ENCODE data around the gene ST3GAL6.

The ST3GAL6 gene

DNA sequence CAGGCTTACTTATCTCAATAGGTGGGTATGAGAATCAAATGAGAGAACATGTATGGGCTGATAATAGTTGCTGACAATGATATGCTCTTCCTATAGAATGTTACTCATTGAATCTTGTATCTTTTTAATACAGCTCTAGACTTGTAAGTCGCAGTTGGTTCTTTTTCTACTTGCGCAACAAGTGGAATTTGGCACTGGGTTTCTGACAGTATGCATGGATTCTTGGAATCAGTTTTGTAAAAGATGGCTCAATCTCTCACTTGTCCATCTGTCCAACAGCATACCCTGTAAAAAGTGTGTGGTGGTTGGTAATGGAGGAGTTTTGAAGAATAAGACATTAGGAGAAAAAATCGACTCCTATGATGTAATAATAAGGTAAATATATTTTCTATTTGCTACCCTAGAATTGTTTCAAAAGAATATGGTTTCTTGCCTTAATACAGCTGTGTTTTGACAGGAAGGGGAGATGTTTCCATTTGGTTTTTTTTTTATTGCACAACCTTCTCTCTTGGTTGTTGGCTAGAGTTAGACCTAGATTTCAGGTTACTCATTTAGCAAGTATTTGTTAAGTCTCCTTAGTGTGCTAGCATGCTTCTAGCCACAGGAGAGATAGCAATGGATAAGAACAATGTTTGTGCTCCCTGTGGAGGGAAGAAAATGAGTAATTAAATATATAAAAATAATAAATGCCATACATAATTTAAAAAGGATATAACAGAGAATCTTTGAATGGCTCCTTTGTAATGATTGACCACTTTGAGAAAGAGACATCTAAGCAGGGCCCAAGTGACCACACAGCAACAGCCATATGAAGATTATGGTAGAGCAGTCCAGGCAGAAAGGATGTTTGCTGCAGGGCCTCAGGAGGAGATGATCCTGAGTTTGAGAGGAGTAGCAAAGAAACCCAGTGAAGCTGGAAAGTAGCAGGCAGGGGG, 21.8 kb downstream of the ST3GAL6 start:
- no peaks in the 10 kb centered on the region for H3K36me3 ChIP-seq (ENCODE audit: control insufficient read depth, insufficient read depth, low read length)
- no peak overlapping the region for H2AFZ ChIP-seq
- H3K9ac ChIP-seq: no peak overlapping the region
- no peak overlapping the region for H3K4me2 ChIP-seq (ENCODE audit: low read length)
- no peaks in the 10 kb centered on the region for H3K4me1 ChIP-seq
- H3K9me3 ChIP-seq (ENCODE audit: control insufficient read depth, low read length): no peaks in the 10 kb centered on the region
- H3K27ac ChIP-seq: no peak overlapping the region
- TF ChIP-seq, protein P1, sequence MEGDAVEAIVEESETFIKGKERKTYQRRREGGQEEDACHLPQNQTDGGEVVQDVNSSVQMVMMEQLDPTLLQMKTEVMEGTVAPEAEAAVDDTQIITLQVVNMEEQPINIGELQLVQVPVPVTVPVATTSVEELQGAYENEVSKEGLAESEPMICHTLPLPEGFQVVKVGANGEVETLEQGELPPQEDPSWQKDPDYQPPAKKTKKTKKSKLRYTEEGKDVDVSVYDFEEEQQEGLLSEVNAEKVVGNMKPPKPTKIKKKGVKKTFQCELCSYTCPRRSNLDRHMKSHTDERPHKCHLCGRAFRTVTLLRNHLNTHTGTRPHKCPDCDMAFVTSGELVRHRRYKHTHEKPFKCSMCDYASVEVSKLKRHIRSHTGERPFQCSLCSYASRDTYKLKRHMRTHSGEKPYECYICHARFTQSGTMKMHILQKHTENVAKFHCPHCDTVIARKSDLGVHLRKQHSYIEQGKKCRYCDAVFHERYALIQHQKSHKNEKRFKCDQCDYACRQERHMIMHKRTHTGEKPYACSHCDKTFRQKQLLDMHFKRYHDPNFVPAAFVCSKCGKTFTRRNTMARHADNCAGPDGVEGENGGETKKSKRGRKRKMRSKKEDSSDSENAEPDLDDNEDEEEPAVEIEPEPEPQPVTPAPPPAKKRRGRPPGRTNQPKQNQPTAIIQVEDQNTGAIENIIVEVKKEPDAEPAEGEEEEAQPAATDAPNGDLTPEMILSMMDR (IDR thresholded peaks at IDR 0.05): no peak
- no peaks in the 10 kb centered on the region for H3K27me3 ChIP-seq (ENCODE audit: control insufficient read depth, insufficient read depth, low read length)
- no peaks in the 10 kb centered on the region for H3K79me2 ChIP-seq
- no peak overlapping the region for H3K4me3 ChIP-seq (ENCODE audit: low read depth, low read length)

DNA sequence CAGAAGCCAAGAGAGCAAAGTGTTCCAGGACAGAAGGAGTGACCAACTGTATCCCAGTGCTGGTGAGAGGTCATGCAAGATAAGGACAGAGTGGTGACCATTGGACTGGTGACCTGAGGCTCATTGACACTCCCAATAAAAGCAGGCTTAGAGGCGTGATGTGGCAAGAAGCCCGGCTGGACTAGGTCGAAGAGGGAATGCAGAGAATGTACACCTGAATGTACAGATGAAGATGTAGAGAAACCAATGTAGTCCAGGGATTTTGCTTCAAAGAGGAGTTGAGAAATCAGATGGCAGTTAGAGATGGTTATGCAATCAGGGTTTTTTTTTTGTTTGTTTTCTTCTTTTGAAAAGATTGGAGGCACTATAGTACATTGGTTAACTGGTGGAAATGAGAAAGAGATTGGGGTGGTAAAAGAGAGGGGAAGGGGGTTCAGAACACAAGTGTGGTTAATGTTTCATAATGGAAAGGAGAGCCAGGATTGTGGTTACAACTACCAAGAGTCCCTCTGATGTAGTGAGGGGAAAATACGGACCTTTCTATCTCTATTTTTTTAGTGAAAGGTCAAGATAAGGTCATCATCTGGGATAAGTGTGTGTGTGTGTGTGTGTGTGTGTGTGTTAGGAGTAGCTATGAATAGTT, 23.3 kb downstream of the ST3GAL6 start:
- no peaks in the 10 kb centered on the region for H3K36me3 ChIP-seq (ENCODE audit: control insufficient read depth, insufficient read depth, low read length)
- H3K4me3 ChIP-seq (ENCODE audit: low read depth, low read length): no peak overlapping the region
- no peak overlapping the region for H3K9ac ChIP-seq
- no peak overlapping the region for H3K4me2 ChIP-seq (ENCODE audit: low read length)
- TF ChIP-seq, protein P1 (IDR thresholded peaks at IDR 0.05): no peak
- no peak overlapping the region for H2AFZ ChIP-seq
- H3K4me1 ChIP-seq: no peaks in the 10 kb centered on the region
- H3K27me3 ChIP-seq (ENCODE audit: control insufficient read depth, insufficient read depth, low read length): no peaks in the 10 kb centered on the region
- H3K79me2 ChIP-seq: no peaks in the 10 kb centered on the region
- H3K27ac ChIP-seq: no peak overlapping the region
- H3K9me3 ChIP-seq (ENCODE audit: control insufficient read depth, low read length): no peaks in the 10 kb centered on the region

GRCh38 chr3:98787181-98787580, 24.0 kb downstream of the ST3GAL6 start:
- TF ChIP-seq, protein P1 (IDR thresholded peaks at IDR 0.05): no peak
- no peak overlapping the region for H2AFZ ChIP-seq
- H3K9me3 ChIP-seq (ENCODE audit: control insufficient read depth, low read length): no peaks in the 10 kb centered on the region
- no peak overlapping the region for H3K4me3 ChIP-seq (ENCODE audit: low read depth, low read length)
- H3K27me3 ChIP-seq (ENCODE audit: control insufficient read depth, insufficient read depth, low read length): no peaks in the 10 kb centered on the region
- no peak overlapping the region for H3K9ac ChIP-seq
- H3K36me3 ChIP-seq (ENCODE audit: control insufficient read depth, insufficient read depth, low read length): no peaks in the 10 kb centered on the region
- no peak overlapping the region for H3K27ac ChIP-seq
- H3K4me1 ChIP-seq: no peaks in the 10 kb centered on the region
- no peak overlapping the region for H3K4me2 ChIP-seq (ENCODE audit: low read length)
- no peaks in the 10 kb centered on the region for H3K79me2 ChIP-seq

GRCh38 chr3:98788651-98789050, 25.5 kb downstream of the ST3GAL6 start:
- Histone ChIP-seq H3K4me1 (no peaks in the 10 kb centered on the region), H3K4me2 (ENCODE audit: low read length) (no peak overlapping the region), H3K79me2 (no peaks in the 10 kb centered on the region), H3K9me3 (ENCODE audit: control insufficient read depth, low read length) (no peaks in the 10 kb centered on the region), H3K36me3 (ENCODE audit: control insufficient read depth, insufficient read depth, low read length) (no peaks in the 10 kb centered on the region), H3K9ac (no peak overlapping the region), H2AFZ (no peak overlapping the region), H3K27ac (no peak overlapping the region), H3K4me3 (ENCODE audit: low read depth, low read length) (no peak overlapping the region), H3K27me3 (ENCODE audit: control insufficient read depth, insufficient read depth, low read length) (no peaks in the 10 kb centered on the region)
- TF ChIP-seq, protein P1 (IDR thresholded peaks at IDR 0.05): no peak
